Measurements from ENCODE around the gene SEC22A.

SEC22A gene

DNA sequence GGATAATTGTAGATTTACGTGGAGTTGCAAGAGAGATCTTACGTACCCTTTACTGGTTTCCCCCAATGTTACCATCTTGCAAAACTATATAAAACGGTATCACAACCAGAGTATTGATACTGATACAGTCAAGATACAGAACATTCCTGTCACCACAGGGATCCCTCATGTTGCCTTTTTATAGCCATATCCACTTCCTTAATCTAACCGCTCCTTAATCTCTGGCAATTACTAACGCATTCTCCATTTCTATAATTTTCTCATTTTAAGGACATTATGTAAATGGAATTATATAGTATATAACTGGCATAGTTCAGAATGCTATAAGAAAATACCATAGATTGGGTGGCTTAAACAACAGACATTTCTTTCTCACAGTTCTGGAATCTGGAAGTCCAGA lies 61.1 kb downstream of the SEC22A start:
- Histone ChIP-seq H3K4me3 (ENCODE audit: low read length in 2 of 2) (no peak overlapping the region), H3K9ac (ENCODE audit: low read length in 2 of 2) (no peak overlapping the region), H3K9me3 (ENCODE audit: control insufficient read depth in 2 of 2, low read length in 2 of 2) (no peaks in the 10 kb centered on the region), H3K27me3 (ENCODE audit: control insufficient read depth in 1 of 2, insufficient read depth in 2 of 2, low read length in 2 of 2) (no peaks in the 10 kb centered on the region), H3K27ac (ENCODE audit: low read length) (no peak overlapping the region), H3K4me1 (ENCODE audit: control insufficient read depth, insufficient read depth, low read length) (no peaks in the 10 kb centered on the region), H3K36me3 (ENCODE audit: control insufficient read depth in 2 of 2, insufficient read depth in 2 of 2, low read length in 2 of 2) (peaks cover 0 to 2% of the 10 kb centered on the region in 2 donors)

DNA sequence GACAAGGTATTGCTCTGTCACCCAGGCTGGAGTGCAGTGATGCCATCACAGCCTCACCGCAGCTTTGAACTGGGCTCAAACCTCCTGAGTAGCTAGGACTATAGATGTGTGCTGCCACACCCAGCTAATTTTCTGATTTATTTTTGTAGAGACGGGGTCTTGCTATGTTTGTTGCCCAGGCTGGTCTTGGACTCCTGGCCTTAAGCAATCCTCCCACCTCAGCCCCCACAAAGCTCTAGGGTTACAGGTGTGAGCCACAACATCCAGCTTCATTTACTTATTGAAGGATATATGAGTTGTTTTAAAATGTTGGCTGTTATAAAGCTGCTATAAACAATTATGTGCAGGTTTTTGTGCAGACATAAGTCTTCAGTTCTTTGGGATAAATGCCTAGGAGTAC lies 62.2 kb downstream of the SEC22A start:
- no peak overlapping the region for H3K4me3 ChIP-seq (ENCODE audit: low read length in 2 of 2)
- no peaks in the 10 kb centered on the region for H3K4me1 ChIP-seq (ENCODE audit: control insufficient read depth, insufficient read depth, low read length)
- H3K36me3 ChIP-seq (ENCODE audit: control insufficient read depth in 2 of 2, insufficient read depth in 2 of 2, low read length in 2 of 2): peaks cover 0 to 2% of the 10 kb centered on the region in 2 donors
- H3K27ac ChIP-seq (ENCODE audit: low read length): no peak overlapping the region
- no peaks in the 10 kb centered on the region for H3K27me3 ChIP-seq (ENCODE audit: control insufficient read depth in 1 of 2, insufficient read depth in 2 of 2, low read length in 2 of 2)
- H3K9ac ChIP-seq (ENCODE audit: low read length in 2 of 2): no peak overlapping the region
- no peaks in the 10 kb centered on the region for H3K9me3 ChIP-seq (ENCODE audit: control insufficient read depth in 2 of 2, low read length in 2 of 2)

DNA sequence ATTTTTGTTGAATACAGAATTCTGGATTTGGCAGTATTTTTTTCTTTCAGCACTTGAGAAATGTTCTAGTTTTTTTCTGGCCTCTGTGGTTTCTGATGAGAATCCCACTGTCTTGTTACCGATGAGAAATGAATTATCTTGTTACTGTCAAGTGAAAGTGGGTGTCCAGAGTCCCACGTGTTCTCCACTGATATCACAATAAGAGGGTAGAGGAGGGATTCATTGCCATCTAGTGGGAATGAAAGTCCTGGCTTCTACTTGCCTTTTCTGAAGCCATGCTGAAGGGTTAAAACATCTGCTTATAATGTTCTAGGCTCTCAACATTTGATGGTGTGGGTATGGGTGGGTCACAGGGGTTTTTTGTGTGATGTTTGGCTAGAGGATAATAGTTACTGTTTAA lies 66.1 kb downstream of the SEC22A start:
- no peaks in the 10 kb centered on the region for H3K4me1 ChIP-seq (ENCODE audit: control insufficient read depth, insufficient read depth, low read length)
- no peak overlapping the region for H3K4me3 ChIP-seq (ENCODE audit: low read length in 2 of 2)
- H3K36me3 ChIP-seq (ENCODE audit: control insufficient read depth in 2 of 2, insufficient read depth in 2 of 2, low read length in 2 of 2): peaks cover 0 to 2% of the 10 kb centered on the region in 2 donors
- H3K9ac ChIP-seq (ENCODE audit: low read length in 2 of 2): no peak overlapping the region
- no peaks in the 10 kb centered on the region for H3K27me3 ChIP-seq (ENCODE audit: control insufficient read depth in 1 of 2, insufficient read depth in 2 of 2, low read length in 2 of 2)
- no peak overlapping the region for H3K27ac ChIP-seq (ENCODE audit: low read length)
- H3K9me3 ChIP-seq (ENCODE audit: control insufficient read depth in 2 of 2, low read length in 2 of 2): no peaks in the 10 kb centered on the region

DNA sequence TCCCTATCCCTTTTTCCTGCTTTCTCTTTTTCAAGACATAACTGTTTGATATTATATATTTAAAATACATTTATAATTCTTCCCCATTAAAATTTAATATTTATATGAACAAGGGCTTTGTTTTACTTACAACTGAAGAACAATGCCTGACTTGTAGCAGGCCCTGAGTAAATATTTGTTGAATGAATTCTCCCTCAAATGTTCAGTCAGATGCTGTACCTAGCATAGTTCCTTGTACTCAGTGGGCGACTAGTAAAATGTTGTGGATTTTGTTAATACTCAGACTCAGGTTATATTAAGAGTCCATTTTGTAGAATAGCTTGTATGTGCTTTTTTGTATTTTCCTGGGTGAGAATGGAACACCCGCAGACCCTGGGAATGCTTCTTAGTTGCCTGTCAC lies 69.1 kb downstream of the SEC22A start:
- Histone ChIP-seq H3K9me3 (ENCODE audit: control insufficient read depth in 2 of 2, low read length in 2 of 2) (no peaks in the 10 kb centered on the region), H3K4me3 (ENCODE audit: low read length in 2 of 2) (no peak overlapping the region), H3K9ac (ENCODE audit: low read length in 2 of 2) (no peak overlapping the region), H3K4me1 (ENCODE audit: control insufficient read depth, insufficient read depth, low read length) (no peaks in the 10 kb centered on the region), H3K27me3 (ENCODE audit: control insufficient read depth in 1 of 2, insufficient read depth in 2 of 2, low read length in 2 of 2) (no peaks in the 10 kb centered on the region), H3K27ac (ENCODE audit: low read length) (no peak overlapping the region), H3K36me3 (ENCODE audit: control insufficient read depth in 2 of 2, insufficient read depth in 2 of 2, low read length in 2 of 2) (peaks cover 0 to 2% of the 10 kb centered on the region in 2 donors)

DNA sequence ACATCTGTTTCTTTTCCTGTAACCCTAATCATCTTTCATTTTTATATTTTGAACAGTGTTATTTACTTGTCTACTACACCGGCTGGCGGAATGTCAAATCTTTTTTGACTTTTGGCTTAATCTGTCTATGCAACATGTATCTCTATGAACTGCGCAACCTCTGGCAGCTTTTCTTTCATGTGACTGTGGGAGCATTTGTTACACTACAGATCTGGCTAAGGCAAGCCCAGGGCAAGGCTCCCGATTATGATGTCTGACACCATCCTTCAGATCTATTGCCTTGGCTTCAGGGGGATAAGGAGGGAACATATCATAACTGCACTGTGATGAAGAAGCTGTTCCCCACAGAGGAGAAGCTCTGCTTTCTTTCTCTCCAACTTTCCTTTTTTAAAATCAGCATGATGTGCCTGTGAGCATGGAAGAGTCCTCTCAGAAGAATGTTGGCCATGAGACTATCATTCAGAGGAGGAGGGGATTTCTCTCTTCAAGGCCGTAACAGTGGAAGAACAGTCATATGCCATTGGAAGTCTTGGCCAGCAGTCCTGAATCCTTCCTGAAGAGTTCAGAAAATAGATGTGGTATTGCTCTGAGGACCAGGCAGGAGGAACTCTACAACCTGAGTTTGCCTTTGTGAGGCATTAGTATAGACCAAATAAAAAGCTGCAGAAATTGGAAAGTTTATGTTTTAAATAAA lies 69.9 kb downstream of the SEC22A start:
- no peak overlapping the region for H3K27ac ChIP-seq (ENCODE audit: low read length)
- peaks cover 0 to 2% of the 10 kb centered on the region in 2 donors for H3K36me3 ChIP-seq (ENCODE audit: control insufficient read depth in 2 of 2, insufficient read depth in 2 of 2, low read length in 2 of 2)
- no peak overlapping the region for H3K9ac ChIP-seq (ENCODE audit: low read length in 2 of 2)
- no peaks in the 10 kb centered on the region for H3K9me3 ChIP-seq (ENCODE audit: control insufficient read depth in 2 of 2, low read length in 2 of 2)
- H3K4me1 ChIP-seq (ENCODE audit: control insufficient read depth, insufficient read depth, low read length): no peaks in the 10 kb centered on the region
- H3K27me3 ChIP-seq (ENCODE audit: control insufficient read depth in 1 of 2, insufficient read depth in 2 of 2, low read length in 2 of 2): no peaks in the 10 kb centered on the region
- H3K4me3 ChIP-seq (ENCODE audit: low read length in 2 of 2): no peak overlapping the region

DNA sequence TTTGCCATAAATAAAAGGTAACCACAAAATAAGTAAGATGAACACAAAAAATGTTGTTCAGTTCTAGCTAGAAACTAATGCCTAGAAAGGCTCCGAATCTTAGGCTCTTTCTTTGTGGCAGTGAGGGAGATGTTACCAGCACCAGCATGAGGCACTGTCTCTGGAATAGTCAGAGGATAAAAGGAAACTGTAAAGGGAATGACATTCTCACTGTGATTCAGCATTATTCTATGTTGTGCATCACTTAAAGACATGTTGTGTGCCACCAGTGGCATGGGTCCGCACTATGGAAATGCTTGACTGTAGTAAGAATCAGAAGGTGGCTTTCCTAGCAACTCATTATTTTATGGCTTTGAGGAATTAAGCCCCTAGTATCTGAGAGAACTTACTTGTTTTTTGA lies 70.8 kb downstream of the SEC22A start:
- H3K4me3 ChIP-seq (ENCODE audit: low read length in 2 of 2): no peak overlapping the region
- peaks cover 0 to 4% of the 10 kb centered on the region in 2 donors for H3K36me3 ChIP-seq (ENCODE audit: control insufficient read depth in 2 of 2, insufficient read depth in 2 of 2, low read length in 2 of 2)
- no peak overlapping the region for H3K27ac ChIP-seq (ENCODE audit: low read length)
- H3K27me3 ChIP-seq (ENCODE audit: control insufficient read depth in 1 of 2, insufficient read depth in 2 of 2, low read length in 2 of 2): no peaks in the 10 kb centered on the region
- H3K9ac ChIP-seq (ENCODE audit: low read length in 2 of 2): no peak overlapping the region
- no peaks in the 10 kb centered on the region for H3K4me1 ChIP-seq (ENCODE audit: control insufficient read depth, insufficient read depth, low read length)
- no peaks in the 10 kb centered on the region for H3K9me3 ChIP-seq (ENCODE audit: control insufficient read depth in 2 of 2, low read length in 2 of 2)

DNA sequence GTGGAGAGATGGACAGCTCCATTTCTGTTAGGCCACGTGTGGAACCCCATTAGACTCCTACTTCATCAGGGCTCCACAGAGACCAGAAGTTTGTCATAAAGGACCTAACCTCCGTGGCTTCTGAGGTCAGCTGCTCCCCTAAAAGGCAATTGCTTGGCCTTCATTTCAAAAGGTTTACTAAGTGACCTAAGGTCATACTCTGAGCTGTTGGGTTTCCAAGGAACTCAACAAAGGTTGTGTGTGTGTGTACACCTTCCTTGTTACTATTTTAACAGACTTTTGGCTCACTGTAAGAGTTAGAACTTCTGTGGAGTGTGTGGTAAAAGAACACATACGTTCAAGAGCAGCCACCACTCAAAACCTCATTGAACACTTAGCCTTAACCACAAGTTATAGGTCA lies 73.9 kb downstream of the SEC22A start:
- Histone ChIP-seq H3K27ac (ENCODE audit: low read length) (no peak overlapping the region), H3K9me3 (ENCODE audit: control insufficient read depth in 2 of 2, low read length in 2 of 2) (no peaks in the 10 kb centered on the region), H3K4me1 (ENCODE audit: control insufficient read depth, insufficient read depth, low read length) (peaks cover 2% of the 10 kb centered on the region)

DNA sequence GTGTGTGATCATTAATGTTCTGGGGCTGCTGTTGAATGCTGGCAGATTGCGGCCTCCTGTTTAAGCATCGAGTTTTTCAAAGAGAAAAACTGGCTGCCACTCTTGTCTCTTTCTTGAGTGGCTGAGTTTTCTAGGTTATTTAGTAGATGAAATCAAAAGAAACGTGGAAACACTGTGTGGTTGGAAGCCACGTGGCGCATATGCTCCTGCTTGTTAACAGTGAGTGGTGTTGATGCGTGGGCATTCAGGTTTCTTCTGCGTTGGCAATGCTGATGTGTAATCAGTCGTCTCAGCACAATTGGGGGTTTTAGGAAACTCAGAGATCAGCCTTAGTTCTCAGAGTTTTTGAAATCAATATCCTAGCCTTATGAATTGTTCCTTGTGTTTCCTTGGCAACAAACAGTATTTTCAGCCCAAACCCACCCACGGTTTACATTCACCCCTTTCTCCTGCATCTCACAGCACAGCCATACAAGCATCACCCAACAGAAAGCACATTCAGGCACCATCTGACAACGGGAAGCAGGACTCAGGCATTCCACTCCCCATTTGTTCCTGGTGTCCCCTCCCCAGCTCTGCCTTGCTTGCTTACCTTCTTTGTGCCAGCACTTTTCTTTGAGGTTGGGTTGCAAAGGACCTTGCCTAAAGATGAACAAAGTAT lies 74.7 kb downstream of the SEC22A start:
- Histone ChIP-seq H3K4me3 (ENCODE audit: low read length in 2 of 2) (no peak overlapping the region), H3K36me3 (ENCODE audit: control insufficient read depth in 2 of 2, insufficient read depth in 2 of 2, low read length in 2 of 2) (peaks cover under 1 to 8% of the 10 kb centered on the region in 2 donors), H3K27ac (ENCODE audit: low read length) (no peak overlapping the region), H3K9me3 (ENCODE audit: control insufficient read depth in 2 of 2, low read length in 2 of 2) (no peaks in the 10 kb centered on the region), H3K9ac (ENCODE audit: low read length in 2 of 2) (no peak overlapping the region), H3K27me3 (ENCODE audit: control insufficient read depth in 1 of 2, insufficient read depth in 2 of 2, low read length in 2 of 2) (no peaks in the 10 kb centered on the region), H3K4me1 (ENCODE audit: control insufficient read depth, insufficient read depth, low read length) (peaks cover 2% of the 10 kb centered on the region)

More for the DNA sequence above, 73.9 kb downstream of the SEC22A start:
- Histone ChIP-seq H3K36me3 (ENCODE audit: control insufficient read depth in 2 of 2, insufficient read depth in 2 of 2, low read length in 2 of 2) (peaks cover 0 to 6% of the 10 kb centered on the region in 2 donors), H3K9ac (ENCODE audit: low read length in 2 of 2) (no peak overlapping the region), H3K4me3 (ENCODE audit: low read length in 2 of 2) (no peak overlapping the region), H3K27me3 (ENCODE audit: control insufficient read depth in 1 of 2, insufficient read depth in 2 of 2, low read length in 2 of 2) (no peaks in the 10 kb centered on the region)

DNA sequence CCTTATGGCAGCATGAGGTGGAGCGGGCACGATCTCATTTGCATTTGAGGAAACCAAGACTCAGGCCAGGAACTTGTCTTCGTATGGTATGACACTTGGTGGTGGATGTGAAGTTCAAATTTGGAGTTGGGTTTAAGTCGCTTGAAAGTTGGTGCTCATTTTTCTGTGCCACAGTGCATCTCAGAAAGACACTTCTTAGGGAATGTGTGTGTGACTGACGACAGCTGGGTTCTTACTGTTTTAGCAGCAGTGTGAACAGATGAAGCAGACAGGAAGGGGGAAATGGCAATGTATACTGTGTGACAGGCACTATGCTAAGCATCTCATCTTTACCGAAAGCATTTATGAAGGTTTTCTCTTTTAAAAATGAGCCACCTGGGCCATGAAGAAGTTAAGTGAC lies 75.4 kb downstream of the SEC22A start:
- H3K9ac ChIP-seq (ENCODE audit: low read length in 2 of 2): no peak overlapping the region
- H3K36me3 ChIP-seq (ENCODE audit: control insufficient read depth in 2 of 2, insufficient read depth in 2 of 2, low read length in 2 of 2): peaks cover 5 to 11% of the 10 kb centered on the region in 2 donors
- H3K27me3 ChIP-seq (ENCODE audit: control insufficient read depth in 1 of 2, insufficient read depth in 2 of 2, low read length in 2 of 2): no peaks in the 10 kb centered on the region
- peaks cover 2% of the 10 kb centered on the region for H3K4me1 ChIP-seq (ENCODE audit: control insufficient read depth, insufficient read depth, low read length)
- H3K27ac ChIP-seq (ENCODE audit: low read length): no peak overlapping the region
- H3K9me3 ChIP-seq (ENCODE audit: control insufficient read depth in 2 of 2, low read length in 2 of 2): no peaks in the 10 kb centered on the region
- no peak overlapping the region for H3K4me3 ChIP-seq (ENCODE audit: low read length in 2 of 2)

DNA sequence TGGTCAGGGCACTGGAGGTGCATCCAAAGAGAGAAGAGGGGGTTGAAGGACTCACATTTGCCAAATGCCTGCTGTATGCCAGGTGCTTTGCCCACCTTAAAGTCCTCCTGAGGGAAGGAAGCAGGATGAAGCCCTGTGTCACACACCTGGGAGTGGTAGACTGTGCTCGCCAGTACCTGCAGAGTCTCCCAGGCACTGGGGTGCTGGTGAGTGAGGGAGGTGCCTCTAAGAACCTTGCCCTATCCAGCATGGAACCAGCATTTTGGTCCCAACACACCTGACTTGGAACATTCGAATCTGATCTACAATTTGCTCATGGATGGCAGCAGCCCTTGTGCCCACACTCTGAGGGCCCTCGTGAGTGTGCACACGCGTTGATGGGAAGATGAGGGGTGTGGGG lies 76.7 kb downstream of the SEC22A start:
- H3K36me3 ChIP-seq (ENCODE audit: control insufficient read depth in 2 of 2, insufficient read depth in 2 of 2, low read length in 2 of 2): peaks cover 14 to 21% of the 10 kb centered on the region in 2 donors
- no peak overlapping the region for H3K27ac ChIP-seq (ENCODE audit: low read length)
- no peak overlapping the region for H3K9ac ChIP-seq (ENCODE audit: low read length in 2 of 2)
- no peaks in the 10 kb centered on the region for H3K9me3 ChIP-seq (ENCODE audit: control insufficient read depth in 2 of 2, low read length in 2 of 2)
- peaks cover 2% of the 10 kb centered on the region for H3K4me1 ChIP-seq (ENCODE audit: control insufficient read depth, insufficient read depth, low read length)
- H3K27me3 ChIP-seq (ENCODE audit: control insufficient read depth in 1 of 2, insufficient read depth in 2 of 2, low read length in 2 of 2): no peaks in the 10 kb centered on the region
- H3K4me3 ChIP-seq (ENCODE audit: low read length in 2 of 2): no peak overlapping the region

DNA sequence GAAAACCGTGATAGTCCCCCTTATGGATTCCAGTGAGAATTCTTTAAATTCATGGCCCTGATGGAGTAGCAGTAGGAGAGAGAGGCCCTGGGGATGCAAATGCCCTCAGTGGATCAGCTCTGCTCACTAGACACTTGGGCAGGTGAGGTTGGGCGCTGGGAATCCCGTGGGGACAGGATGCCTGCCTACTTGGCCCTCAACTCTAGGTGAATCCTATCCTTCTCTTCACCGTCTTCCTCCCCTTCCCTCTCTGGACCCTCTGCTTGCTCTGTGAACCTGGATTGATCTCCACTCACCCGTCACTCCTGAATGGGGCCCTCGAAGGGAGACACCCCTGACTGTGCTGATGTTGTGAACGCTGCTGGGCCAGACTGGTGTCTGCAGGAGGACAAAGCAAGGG lies 77.4 kb downstream of the SEC22A start:
- H3K4me1 ChIP-seq (ENCODE audit: control insufficient read depth, insufficient read depth, low read length): peaks cover 2% of the 10 kb centered on the region
- H3K4me3 ChIP-seq (ENCODE audit: low read length in 2 of 2): no peak overlapping the region
- no peaks in the 10 kb centered on the region for H3K9me3 ChIP-seq (ENCODE audit: control insufficient read depth in 2 of 2, low read length in 2 of 2)
- no peak overlapping the region for H3K9ac ChIP-seq (ENCODE audit: low read length in 2 of 2)
- peaks cover 17 to 22% of the 10 kb centered on the region in 2 donors for H3K36me3 ChIP-seq (ENCODE audit: control insufficient read depth in 2 of 2, insufficient read depth in 2 of 2, low read length in 2 of 2)
- H3K27ac ChIP-seq (ENCODE audit: low read length): no peak overlapping the region
- no peaks in the 10 kb centered on the region for H3K27me3 ChIP-seq (ENCODE audit: control insufficient read depth in 1 of 2, insufficient read depth in 2 of 2, low read length in 2 of 2)
